GM21737 (cell line): ENCODE data around the gene SOS2.

ENCODE experiments used
- ATAC-seq: cut with Tn5 transposase; IDR thresholded peaks from one replicate; pipeline ENCODE4 v1.9.1; 2021; ENCODE audit warnings: mild to moderate bottlenecking, moderate library complexity; ENCODE audit not compliant: unreplicated experiment

Gene SOS2

GRCh38 chr14:50231475-50232275 lies at the start of gene SOS2:
Gene SOS2, minus strand, starts transcription at chr14:50231578. Its CDS starts 295 bp downstream, at chr14:50231283.
- ATAC-seq = peak; percentile 81

DNA sequence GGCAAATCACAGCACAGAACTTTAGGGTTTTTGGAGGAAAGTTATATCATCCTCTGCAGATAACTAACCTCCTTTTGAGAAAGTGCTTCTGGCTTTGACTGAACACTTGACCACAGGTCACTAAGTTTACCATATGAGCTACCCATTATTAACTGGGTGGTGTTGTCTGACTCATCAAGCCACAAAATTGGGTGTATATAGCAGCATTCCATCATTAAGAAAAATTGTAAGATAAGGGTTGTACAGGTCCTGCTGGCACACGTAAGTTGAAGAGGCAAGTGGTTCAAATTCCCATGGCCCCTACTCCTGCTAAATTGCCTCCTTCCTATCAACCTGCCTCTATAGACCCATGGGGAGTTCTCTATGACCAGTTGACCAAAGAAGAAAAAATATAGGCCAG lies 41.1 kb upstream of the SOS2 start:
- ATAC-seq = no peak

GRCh38 chr14:50270932-50271331 lies 39.6 kb upstream of the SOS2 start:
- ATAC-seq = no peak

GRCh38 chr14:50265029-50265428 lies 33.7 kb upstream of the SOS2 start:
- ATAC-seq = no peak

DNA sequence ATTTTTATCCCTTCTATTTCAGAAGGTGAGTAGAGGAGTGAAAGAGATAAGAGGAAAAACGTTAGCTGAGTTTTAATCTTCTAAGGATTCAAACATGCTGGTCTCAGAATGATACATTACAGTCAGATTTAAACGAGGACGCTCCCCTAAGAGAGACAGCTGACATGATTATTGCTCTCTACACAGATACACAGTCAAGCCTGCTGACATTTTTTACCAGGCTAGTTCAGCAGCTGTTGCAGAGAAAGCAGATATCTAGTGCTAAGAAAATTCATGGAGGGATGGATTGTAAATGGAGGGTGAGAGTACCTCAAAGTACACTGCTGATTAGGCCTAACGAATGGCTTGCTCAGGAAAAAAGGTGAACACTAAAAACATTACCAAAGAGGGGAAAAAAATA lies 31.9 kb upstream of the SOS2 start:
- ATAC-seq = no peak

DNA sequence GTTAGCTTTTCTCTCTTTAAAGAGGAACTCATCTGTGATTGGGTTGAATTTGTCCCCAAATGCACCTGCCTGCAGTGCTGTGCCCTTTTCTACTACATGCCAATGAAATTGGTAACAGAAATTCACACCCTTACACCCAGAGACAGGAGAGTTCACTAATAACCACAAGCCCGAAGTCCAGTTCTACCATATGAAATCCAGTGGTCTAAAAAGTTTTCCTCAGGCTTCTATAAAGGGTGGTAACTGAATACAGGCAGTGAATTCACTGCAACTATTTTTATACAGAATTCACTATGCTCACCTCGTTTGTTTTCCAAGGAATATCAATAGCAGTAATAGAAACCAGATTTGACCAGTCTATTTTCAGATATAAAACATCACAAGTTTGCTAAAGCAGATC lies 31.5 kb upstream of the SOS2 start:
- no peak for ATAC-seq

GRCh38 chr14:50260511-50260910 lies 29.1 kb upstream of the SOS2 start:
- no peak for ATAC-seq

DNA sequence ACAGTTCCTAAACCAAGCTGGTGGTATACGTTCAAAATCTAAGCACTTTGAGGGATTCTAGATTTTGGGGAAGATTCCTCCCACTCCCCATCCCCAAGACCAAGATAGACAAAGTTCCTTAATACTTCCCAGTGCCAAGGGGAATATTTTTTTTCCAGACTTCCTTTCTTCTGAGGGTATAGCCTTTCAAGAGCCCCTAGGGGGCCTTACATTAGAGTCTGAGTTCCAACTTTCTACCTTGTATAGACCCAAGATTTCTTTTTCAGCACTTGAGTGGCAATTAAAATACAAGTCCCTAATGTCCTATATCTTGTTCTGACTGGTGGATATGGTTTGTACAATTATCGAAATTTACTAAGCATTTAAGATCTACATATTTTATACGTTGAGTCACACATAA lies 28.7 kb upstream of the SOS2 start:
- ATAC-seq = no peak

DNA sequence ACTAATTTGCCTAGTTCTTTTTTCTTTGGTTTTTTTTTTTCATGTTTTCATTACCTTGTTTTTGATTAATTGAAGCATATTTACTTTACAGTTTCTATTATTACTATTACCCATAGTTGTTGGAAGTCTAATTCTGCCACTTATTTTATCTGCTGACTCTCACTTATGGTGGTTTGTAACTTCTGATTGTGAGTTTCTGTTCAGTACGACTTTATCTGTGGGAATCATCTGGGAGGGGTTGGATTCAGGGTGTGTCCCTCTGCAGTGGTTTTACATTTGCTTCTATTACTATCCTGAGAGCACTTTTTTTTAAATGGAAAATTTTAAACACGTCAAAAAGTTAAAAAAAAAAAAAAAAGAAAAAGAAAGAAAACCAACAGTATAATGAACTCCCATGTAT lies 26.4 kb upstream of the SOS2 start:
- no peak for ATAC-seq

GRCh38 chr14:50254248-50254647 lies 22.9 kb upstream of the SOS2 start:
- ATAC-seq = no peak

GRCh38 chr14:50249136-50249775 lies 17.9 kb upstream of the SOS2 start:
- no peak for ATAC-seq

- ATAC-seq = no peak
Observed at GRCh38 chr14:50247245-50247644, 15.9 kb upstream of the SOS2 start.

DNA sequence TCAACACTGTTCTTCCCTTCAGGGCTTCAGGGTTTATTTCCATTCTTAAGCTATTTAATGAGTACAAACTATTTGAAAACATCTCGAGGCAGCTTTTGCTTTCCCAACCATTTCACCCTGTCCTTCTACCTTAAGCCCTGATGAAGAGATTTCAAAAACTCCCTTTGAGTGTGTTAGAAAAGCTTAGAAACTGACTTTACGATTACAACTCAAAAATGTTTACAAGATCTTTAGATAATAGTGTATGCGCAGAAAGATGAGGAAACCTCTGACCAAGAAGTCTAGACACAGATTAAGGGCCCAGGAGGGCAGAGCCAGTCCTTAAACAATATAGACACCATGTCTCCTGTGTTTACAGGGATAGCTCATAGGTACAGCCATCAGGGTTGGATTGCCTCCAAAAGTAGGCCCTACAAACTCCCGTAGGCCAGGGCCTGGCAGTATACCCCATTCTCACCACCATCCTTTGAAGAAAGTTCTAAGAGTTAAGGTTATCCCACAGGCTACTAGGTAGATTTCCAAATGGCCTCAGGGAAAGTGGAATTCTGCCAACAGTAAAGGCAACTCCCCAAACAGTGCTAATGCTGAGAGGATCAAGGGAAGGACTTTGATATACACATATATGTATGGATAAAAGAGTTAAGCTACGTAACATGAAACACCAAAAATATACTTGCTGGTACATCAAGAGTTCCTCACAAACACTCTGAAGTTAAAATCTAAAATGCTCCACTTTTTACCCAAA lies 11.4 kb upstream of the SOS2 start:
- no peak for ATAC-seq

- no peak for ATAC-seq
Observed at GRCh38 chr14:50242096-50242495, 10.7 kb upstream of the SOS2 start.

GRCh38 chr14:50237427-50237826 lies 6.0 kb upstream of the SOS2 start:
- ATAC-seq = no peak

DNA sequence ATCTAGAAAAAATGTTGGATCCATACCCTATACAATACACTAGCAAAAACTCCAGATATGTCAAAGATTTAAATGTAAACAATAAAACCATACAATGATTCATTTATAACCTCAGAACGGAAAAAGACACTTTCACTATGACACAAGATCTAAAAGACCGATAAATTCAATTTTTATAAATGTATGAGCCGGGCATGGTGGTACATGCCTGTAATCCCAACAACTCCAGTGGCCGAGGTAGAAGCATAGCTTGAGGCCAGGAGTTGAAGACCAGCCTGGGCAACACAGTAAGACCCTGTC lies 2.5 kb upstream of the SOS2 start:
- no peak for ATAC-seq

- no peak for ATAC-seq
Observed at GRCh38 chr14:50233166-50233950, 2.0 kb upstream of the SOS2 start.

- ATAC-seq = no peak
Observed at GRCh38 chr14:50232276-50232642, 881 bp upstream of the SOS2 start.

DNA sequence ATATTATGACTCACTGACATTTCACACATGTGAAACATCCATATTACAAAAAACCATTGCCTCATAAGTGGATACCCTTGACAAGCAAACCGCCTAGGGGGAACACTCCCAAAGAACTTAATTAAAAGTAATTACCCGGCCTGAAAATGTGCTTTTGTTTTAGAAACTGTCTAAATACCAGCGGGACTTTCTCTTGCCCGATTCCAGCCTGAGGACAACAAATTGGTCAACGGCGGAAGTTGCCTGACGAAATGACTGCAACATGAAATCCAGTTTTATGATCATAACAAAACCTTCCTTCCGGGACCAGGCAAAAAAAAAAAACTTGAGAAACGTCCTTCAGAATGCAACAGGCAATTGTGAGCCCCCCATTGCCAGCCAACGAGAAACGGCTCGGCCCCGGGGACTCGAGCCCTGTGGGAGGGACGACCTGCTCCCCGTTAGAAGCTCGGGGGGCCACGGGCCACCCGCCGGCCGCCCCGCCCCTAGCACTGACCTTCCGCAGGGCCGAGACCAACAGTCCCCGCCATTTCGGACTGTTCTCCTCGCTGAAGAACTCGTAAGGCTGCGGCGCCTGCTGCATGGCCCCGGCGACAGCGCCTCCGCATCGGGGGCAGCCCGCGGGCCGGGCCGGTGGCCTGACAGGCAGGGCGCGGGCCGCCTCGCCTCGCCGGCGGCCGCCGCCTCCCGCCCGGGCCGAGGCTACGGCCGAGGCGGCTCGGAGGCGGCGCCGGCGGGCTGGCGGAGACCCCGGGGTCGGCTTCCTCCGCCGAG lies 490 bp downstream of the SOS2 start:
- ATAC-seq = peak; percentile 36

DNA sequence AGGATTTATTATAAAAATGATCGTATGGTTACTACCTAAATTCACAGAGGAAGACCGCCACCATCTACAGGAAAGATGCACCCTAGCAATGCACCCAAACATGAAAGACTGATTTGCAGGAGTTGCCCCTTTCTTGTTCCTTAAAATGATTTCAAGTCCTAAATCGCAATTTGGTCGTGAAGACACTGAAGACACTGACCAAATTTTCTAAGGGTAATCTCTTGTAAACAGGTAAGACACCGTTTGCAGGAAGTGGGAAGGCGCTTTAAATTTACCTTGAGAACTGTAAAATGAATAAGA lies 1.0 kb downstream of the SOS2 start:
- ATAC-seq = no peak

GRCh38 chr14:50229681-50230080 lies 1.7 kb downstream of the SOS2 start:
- no peak for ATAC-seq
